Spleen (tissue), 11 donors: ENCODE results near the gene NBAS. TPM values are rescaled to one million over a fixed set of nuclear protein-coding genes. Genes with fewer than 3 reads are reported as not detected.

Experiments
- DNase-seq: peaks from one replicate; pipeline ENCODE4 v3.0.0-alpha.2; 2020
- H3K27ac ChIP-seq, 8 donors: fragments of 200-600 bp; sonication (generic) in 7 of 8; 1 replicate in 4 of 8; 2 replicates in 4 of 8; pipeline versions ENCODE4 v1.5.0 to v1.8.0; 2016 to 2021; ENCODE audit warnings: inconsistent platforms in 4 of 8, mild to moderate bottlenecking in 4 of 8, moderate library complexity in 1 of 8
- H3K27me3 ChIP-seq, 7 donors: fragments of 200-600 bp; sonication (generic) in 6 of 7; replicated peaks in 1 of 7; 1 replicate in 4 of 7; 2 replicates in 3 of 7; pipeline versions ENCODE4 v1.5.0 to v1.8.0; 2016 to 2021; ENCODE audit warnings: inconsistent platforms in 3 of 7, mild to moderate bottlenecking in 1 of 7
- H3K36me3 ChIP-seq, 6 donors: fragments of 200-600 bp; sonication (generic) in 5 of 6; 1 replicate in 4 of 6; 2 replicates in 2 of 6; pipeline versions ENCODE4 v1.5.0 to v1.8.0; 2016 to 2021; ENCODE audit warnings: inconsistent platforms in 2 of 6
- H3K4me1 ChIP-seq, 6 donors: fragments of 200-600 bp; sonication (generic) in 5 of 6; 1 replicate in 3 of 6; 2 replicates in 3 of 6; pipeline versions ENCODE4 v1.5.0 to v1.8.0; 2016 to 2021; ENCODE audit warnings: inconsistent platforms in 3 of 6
- H3K4me3 ChIP-seq, 8 donors: fragments of 200-600 bp; sonication (generic) in 7 of 8; 1 replicate in 4 of 8; 2 replicates in 4 of 8; pipeline versions ENCODE4 v1.5.0 to v1.8.0; 2016 to 2021; ENCODE audit warnings: inconsistent platforms in 4 of 8, mild to moderate bottlenecking in 4 of 8, moderate library complexity in 2 of 8
- H3K9me3 ChIP-seq, 8 donors: fragments of 200-600 bp; sonication (generic) in 7 of 8; 1 replicate in 4 of 8; 2 replicates in 4 of 8; pipeline versions ENCODE4 v1.5.0 to v1.8.0; 2016 to 2021; ENCODE audit warnings: inconsistent platforms in 4 of 8
- POLR2A ChIP-seq, 3 donors: fragments of 450-650 bp; IDR thresholded peaks; one replicate each; pipeline ENCODE4 v1.5.1; 2017; ENCODE audit warnings: antibody characterized with exemption in 3 of 3, mild to moderate bottlenecking in 1 of 3
- POLR2AphosphoS5 ChIP-seq, 3 donors: sonication (generic); formaldehyde crosslinking; IDR thresholded peaks; one replicate each; pipeline ENCODE4 v1.5.1; 2017; ENCODE audit warnings: antibody characterized with exemption in 3 of 3
- WGBS, 5 donors: extraction: QIAGEN DNeasy Blood & Tissue Kit in 3 of 5; methylation state at CpG; one replicate each; pipeline versions ENCODE4 v1.1.5 to v1.1.7; 2013 to 2018; 5-methylcytosine and 5-hydroxymethylcytosine counted together
- intact Hi-C: fragments of 100-400 bp; cut with DNase I; formaldehyde crosslinking; loops from one replicate; pipeline ENCODE4 v1.15.0; 2023; ENCODE audit warnings: low total_unique reads
- polyA plus RNA-seq, 3 donors: library from polyadenylated mRNA; stranded (reverse); fragments of 200-250 nt; gene quantifications; one replicate each; pipeline ENCODE4 v1.2.1, GENCODE V29; 2013
- total RNA-seq, 7 donors: library from RNA; depleted of rRNA in 3 of 7; stranded (reverse); fragments of >200 nt in 3 of 7; fragmentation: NEBNext Ultra II Directional in 4 of 7; extraction: Animal tissue kit (Norgen Biotek cat#: 25700) in 4 of 7; gene quantifications; one replicate each; pipeline versions ENCODE4 v1.1.0 to v1.2.1, GENCODE V29; 2016 to 2021
- TF ChIP-seq, protein P1 (sequence below), 11 experiments: fragments of 200-600 bp in 7 of 11; fragments of 450-650 bp in 4 of 11; sonication (generic) in 4 of 11; IDR thresholded peaks in 8 of 11; conservative IDR thresholded peaks in 3 of 11; 1 replicate in 7 of 11; 2 replicates in 4 of 11; pipeline versions ENCODE4 v1.4.0 to v1.8.0; 2016 to 2021; ENCODE audit warnings: antibody characterized with exemption in 11 of 11, inconsistent platforms in 4 of 11, mild to moderate bottlenecking in 1 of 11
- donor health status: healthy with polysubstance abuse.
- donor health status: DM: no; HTN: no; CAD: no; lungs with moderate emphysema.
- donor health status: DM: no; HTN: no; CAD: no.
- donor health status: Bipolar disorder and iron deficiency.
- donor health status: healthy.
- donor health status: DM: no; HTN: no; CAD: no.
- donor health status: DM: yes; HTN: yes; CAD: no.

Gene NBAS
- total and polyA plus RNA-seq, 10 donors, result 21.1 to 49.0 (median 40.9) TPM

DNA sequence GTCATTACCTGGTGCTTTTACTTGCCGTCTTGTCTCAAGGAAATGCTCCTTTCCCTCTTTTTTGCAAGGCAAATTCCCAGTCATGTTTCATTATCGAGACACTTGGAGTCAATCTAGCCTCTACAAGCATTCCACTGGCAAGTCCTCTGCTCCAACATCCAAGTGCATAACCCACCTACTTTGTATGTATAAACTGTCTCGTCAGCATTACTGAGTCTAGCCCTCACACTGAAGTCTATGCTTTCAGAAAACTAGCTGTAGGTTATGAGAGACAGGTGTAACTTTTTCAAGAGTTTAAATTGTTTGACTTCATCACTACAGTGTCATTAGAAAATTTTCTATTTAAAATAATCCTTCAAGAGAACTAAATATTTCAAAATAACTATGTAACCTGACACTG, 319.2 kb downstream of the NBAS start:
- TF ChIP-seq POLR2A (IDR thresholded peaks at IDR 0.05) (no peak), POLR2AphosphoS5 (IDR thresholded peaks at IDR 0.05) (no peak)
- TF ChIP-seq, protein P1, sequence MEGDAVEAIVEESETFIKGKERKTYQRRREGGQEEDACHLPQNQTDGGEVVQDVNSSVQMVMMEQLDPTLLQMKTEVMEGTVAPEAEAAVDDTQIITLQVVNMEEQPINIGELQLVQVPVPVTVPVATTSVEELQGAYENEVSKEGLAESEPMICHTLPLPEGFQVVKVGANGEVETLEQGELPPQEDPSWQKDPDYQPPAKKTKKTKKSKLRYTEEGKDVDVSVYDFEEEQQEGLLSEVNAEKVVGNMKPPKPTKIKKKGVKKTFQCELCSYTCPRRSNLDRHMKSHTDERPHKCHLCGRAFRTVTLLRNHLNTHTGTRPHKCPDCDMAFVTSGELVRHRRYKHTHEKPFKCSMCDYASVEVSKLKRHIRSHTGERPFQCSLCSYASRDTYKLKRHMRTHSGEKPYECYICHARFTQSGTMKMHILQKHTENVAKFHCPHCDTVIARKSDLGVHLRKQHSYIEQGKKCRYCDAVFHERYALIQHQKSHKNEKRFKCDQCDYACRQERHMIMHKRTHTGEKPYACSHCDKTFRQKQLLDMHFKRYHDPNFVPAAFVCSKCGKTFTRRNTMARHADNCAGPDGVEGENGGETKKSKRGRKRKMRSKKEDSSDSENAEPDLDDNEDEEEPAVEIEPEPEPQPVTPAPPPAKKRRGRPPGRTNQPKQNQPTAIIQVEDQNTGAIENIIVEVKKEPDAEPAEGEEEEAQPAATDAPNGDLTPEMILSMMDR (IDR thresholded peaks at IDR 0.05 in 8 of 11, conservative IDR thresholded peaks at IDR 0.05 in 3 of 11), result no peak
- no peak overlapping the region for H3K27ac ChIP-seq
- peaks cover 0 to 21% (median 0%) of the 10 kb centered on the region in 6 donors for H3K36me3 ChIP-seq

DNA sequence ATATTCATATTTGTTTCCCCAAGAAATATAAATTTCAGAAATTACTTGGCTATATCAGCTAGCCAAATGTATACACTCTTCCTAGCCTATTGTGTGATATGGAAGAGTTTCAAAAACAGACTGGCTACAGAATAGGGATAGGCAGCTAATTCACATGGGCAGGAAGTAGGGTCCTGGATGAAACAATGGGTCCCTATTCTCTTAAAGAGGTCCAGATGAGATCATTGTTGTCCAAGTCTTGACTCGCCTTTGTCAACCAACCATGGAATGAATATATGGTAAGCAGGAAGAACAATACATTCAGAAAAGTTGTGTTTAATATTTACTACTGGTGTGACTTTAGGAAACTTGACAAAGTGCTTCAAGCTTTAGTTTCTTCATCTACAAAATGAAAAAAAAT, 319.9 kb downstream of the NBAS start:
- TF ChIP-seq, protein P1 (IDR thresholded peaks at IDR 0.05 in 8 of 11, conservative IDR thresholded peaks at IDR 0.05 in 3 of 11), result no peak
- no peak for TF ChIP-seq POLR2A (IDR thresholded peaks at IDR 0.05)
- no peak for TF ChIP-seq POLR2AphosphoS5 (IDR thresholded peaks at IDR 0.05)
- no peaks in the 10 kb centered on the region for H3K4me1 ChIP-seq
- 86 to 96% (median 88%) methylated on average over 1 of the region's 1 CpG for WGBS, 5 donors
- no peak overlapping the region for H3K4me3 ChIP-seq
- no peaks in the 10 kb centered on the region for H3K27me3 ChIP-seq
- no peaks in the 10 kb centered on the region for H3K9me3 ChIP-seq
- intact Hi-C loops, result no loop called here
- H3K27ac ChIP-seq, result no peak overlapping the region
- DNase-seq, result no peak
- peaks cover 0 to 24% (median 0%) of the 10 kb centered on the region in 6 donors for H3K36me3 ChIP-seq

More for the DNA sequence above, 319.2 kb downstream of the NBAS start:
- intact Hi-C loops, result no loop called here
- Histone ChIP-seq H3K9me3 (no peaks in the 10 kb centered on the region), H3K4me3 (no peak overlapping the region), H3K4me1 (no peaks in the 10 kb centered on the region), H3K27me3 (no peaks in the 10 kb centered on the region)
- no peak for DNase-seq
- WGBS, 5 donors, result 93 to 96% (median 94%) methylated on average over 3 of the region's 3 CpGs

DNA sequence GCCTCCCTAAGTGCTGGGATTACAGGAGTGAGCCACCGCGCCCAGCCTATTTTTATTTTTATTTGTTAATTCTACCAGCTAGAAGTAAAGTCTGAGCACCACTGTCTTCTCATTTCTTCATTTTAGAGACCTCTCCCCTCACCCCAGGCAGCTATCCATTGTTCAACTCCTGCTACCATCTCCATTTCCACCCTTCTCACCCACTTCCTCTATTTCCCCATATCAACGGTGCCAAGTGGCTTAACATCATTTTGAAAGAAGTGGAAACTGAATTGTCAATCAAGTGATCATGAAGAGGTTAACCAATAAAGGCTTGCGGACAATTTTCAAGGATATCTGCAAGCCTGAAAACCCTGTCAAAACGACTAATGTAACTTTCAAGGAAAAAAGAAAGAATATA, 323.1 kb downstream of the NBAS start:
- no peaks in the 10 kb centered on the region for H3K9me3 ChIP-seq
- no peak for DNase-seq
- H3K27me3 ChIP-seq, result no peaks in the 10 kb centered on the region
- 61 to 82% (median 77%) methylated on average over 5 of the region's 5 CpGs for WGBS, 5 donors
- H3K4me3 ChIP-seq, result no peak overlapping the region
- H3K36me3 ChIP-seq, result peaks cover 0 to 53% (median 9%) of the 10 kb centered on the region in 6 donors
- no peak overlapping the region for H3K27ac ChIP-seq
- intact Hi-C loops, result no loop called here
- no peaks in the 10 kb centered on the region for H3K4me1 ChIP-seq
- TF ChIP-seq, protein P1 (IDR thresholded peaks at IDR 0.05 in 8 of 11, conservative IDR thresholded peaks at IDR 0.05 in 3 of 11), result no peak
- TF ChIP-seq POLR2AphosphoS5 (IDR thresholded peaks at IDR 0.05) (no peak), POLR2A (IDR thresholded peaks at IDR 0.05) (no peak)

DNA sequence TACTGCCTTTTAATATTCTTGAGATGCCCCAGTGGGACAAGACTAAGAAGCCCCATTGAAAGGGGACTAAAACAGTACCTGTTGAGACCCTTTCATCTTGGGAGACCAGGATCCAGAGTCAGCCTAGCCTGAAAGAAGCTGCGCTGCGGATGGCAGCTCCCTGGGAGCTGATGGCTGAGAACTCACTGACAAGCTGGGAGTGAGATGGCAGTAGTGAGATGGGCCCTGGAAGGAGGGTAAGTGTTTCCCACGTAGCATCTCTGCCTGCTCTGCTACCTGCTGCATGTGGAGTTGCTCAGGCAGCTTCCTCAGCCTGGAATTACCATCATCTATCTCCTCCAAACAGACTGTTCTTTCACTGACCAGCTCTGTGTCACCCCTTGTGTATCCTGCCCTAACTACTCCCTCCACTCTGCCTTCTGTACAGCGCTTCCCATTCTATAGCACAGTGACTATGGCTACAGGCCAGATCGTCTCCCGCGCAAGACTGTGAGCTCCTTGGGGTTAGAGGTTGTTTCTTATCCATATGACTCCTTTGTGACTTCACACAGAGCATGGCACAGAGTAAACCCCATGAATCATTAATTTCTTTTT, 330.4 kb downstream of the NBAS start:
- Histone ChIP-seq H3K27ac (no peak overlapping the region), H3K36me3 (peaks cover 0 to 86% (median 30%) of the 10 kb centered on the region in 6 donors), H3K9me3 (peaks cover 0 to 8% (median 0%) of the 10 kb centered on the region in 8 donors), H3K4me3 (no peak overlapping the region), H3K27me3 (no peaks in the 10 kb centered on the region), H3K4me1 (no peaks in the 10 kb centered on the region)
- no peak for DNase-seq
- intact Hi-C loops, result no loop called here
- WGBS, 5 donors, result 82 to 98% (median 88%) methylated on average over 7 of the region's 7 CpGs
- TF ChIP-seq, protein P1 (IDR thresholded peaks at IDR 0.05 in 8 of 11, conservative IDR thresholded peaks at IDR 0.05 in 3 of 11), result no peak
- TF ChIP-seq POLR2AphosphoS5 (IDR thresholded peaks at IDR 0.05) (no peak), POLR2A (IDR thresholded peaks at IDR 0.05) (no peak)
